ENCODE measurements around the gene FAM53B.

The FAM53B gene

DNA sequence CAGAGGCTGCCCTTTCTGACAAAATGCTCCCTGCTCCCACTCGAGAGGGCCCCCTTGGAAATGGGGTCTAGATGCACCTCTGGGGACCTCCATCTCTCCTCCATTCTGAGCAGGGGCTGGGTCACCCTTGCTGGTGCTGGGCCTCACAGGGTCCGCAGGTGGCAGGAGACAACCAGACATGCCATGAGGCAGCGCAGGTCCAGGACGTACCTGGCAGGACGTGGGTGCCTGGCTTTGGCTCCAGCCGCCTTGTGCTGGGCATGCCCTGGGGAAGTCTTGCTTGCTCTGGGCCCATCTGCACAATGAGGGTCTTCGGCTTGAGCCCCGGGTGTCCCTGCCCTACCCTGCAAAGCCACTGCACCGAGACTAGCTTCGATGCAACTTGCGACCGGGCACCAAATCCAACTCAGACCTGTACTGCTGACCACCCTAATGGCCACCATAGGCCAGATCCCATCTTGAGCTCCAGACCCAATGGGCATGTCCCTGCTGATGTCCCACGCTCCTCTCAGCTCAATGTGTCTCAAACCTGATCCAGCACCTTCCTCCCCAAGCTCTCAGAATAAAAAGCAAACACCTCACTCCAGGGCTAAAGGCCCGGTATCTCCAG, 107.0 kb downstream of the FAM53B start:
- no peak for DNase-seq (ENCODE audit: low read depth in 3 of 3, low spot score in 1 of 3)

DNA sequence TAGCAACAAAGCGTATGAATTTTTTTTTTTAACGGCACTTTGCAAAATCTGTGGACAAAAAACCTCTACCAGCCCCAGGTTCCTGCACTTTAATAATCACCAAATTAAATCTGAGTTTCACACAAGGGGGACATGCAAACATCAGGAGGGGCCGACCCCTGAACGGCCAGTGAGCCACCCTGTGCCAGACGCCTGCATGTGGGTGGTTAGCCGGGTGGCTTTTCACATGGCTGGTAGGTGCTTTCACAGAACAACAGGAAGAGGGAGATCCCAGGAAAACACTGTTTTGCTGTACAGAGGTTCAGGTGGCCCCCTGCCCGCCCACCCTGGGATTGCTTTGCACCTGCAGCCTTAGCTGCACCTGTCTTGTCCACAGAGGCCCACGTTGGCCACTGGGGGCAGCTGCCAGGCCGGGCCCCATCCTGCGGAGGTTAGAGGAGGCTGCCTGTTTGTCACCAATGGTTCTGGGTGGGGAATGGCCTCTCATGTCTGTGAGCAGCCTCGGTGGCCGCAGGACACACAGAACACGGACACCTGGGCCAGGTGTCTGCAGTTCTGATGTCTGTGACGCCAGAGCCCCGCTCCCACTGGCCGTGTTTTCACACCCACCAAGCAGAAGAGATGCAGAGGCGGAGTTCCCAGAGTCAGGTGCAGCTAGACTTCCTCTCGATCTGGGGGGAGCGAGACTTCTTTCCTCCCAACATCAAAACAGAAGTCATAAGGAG, 107.7 kb downstream of the FAM53B start:
- no peak for DNase-seq (ENCODE audit: low read depth in 3 of 3, low spot score in 1 of 3)

DNA sequence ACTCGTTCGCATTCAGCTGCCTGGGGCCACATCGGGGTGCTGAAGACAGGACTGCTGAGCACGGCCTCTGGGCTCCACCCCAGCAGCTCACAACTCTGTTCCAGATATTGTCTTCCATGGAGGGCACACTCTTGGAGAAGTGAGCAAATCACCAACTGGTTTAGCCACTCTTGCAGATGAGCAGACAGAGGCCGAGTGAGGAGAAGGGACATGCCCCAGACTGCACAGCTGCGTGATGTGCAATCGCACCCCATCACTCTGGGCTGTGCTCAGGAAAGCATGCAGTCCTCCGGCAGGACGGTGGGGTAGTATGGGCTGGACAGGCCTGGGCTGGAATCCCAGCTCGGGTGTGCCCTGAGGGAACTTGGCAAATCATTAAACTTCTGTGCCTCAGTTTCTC, 111.6 kb downstream of the FAM53B start:
- DNase-seq (ENCODE audit: low read depth in 3 of 3, low spot score in 1 of 3): no peak

DNA sequence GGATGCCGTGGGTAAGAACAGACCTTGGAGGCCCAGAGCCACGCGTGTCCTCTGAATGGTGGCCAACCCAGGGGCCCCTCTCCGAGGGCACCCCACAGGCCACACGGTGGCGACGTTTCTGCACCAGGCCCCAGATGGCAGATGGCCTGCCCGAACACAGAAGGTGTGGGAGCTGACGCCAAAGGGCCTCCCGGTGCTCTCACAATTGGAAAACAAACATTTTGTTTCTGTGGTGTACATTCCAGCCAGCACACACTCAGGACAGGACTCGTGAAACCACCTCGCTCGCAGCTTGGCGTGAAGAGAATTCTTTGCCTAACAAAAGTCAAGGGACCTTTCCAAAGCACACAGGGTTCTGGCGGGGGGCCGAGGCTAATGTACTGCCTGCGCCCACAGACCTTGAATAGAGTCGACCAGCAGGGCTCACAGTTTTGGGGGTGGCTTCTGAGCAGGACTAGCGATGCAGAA, 112.1 kb downstream of the FAM53B start:
- no peak for DNase-seq (ENCODE audit: low read depth in 3 of 3, low spot score in 1 of 3)

DNA sequence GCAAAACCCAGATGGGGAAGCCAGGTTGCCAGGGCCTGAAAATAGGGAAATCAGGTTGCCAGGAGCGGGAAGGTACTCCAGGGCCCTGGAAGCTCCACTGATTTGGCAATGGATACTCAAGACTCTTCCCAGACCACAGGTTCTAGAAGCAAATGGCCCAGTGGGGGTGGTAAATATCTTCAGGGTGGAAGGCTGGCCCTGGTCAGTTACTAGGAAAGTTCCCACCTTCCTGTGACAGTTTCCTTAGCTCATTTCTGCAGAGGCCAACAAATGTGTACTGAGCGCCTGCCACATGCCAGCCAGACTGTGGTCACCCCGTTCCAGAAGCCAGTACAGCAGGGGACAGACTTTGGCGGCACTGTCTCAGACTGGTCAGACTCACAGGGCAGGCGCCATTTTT, 113.6 kb downstream of the FAM53B start:
- no peak for DNase-seq (ENCODE audit: low read depth in 3 of 3, low spot score in 1 of 3)

DNA sequence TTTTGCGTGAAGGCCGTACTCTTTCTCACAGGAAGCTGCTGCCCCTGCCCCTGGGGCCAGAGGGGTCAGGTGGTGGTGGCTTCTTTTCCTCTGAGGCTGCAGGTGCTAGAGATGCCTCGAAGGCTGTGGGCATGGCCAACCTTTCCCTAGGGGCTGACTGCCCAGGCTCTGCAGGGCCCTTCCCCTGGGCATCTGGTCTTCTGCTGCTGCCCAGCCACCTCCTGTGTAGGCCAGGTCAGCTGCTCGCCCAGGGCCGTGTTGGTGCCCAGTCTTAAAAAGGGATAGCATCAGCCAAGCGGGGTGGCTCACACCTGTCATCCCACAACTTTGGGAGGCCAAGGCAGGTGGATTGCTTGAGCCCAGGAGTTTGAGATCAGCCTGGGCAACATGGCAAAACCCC, 114.3 kb downstream of the FAM53B start:
- no peak for DNase-seq (ENCODE audit: low read depth in 3 of 3, low spot score in 1 of 3)

DNA sequence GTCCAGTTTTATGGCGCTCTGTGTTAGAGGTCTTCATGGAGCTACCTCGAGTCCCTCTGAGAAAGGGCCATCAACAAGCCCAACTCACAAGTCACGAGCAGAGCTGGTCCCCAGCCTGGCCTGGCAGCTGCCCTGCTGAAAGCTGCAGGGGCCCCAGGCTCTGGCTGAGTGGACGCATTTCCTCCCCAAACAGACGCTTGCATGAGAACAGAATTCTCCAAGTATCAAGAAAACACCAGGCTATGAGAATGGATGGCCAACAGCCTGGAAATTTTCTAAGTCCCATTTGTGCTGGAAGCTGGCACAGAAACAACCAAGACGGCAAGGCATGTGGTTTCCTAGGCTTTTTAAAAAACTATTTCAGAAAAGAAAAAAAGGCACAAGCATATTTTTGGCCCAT, 114.8 kb downstream of the FAM53B start:
- DNase-seq (ENCODE audit: low read depth in 3 of 3, low spot score in 1 of 3): no peak

DNA sequence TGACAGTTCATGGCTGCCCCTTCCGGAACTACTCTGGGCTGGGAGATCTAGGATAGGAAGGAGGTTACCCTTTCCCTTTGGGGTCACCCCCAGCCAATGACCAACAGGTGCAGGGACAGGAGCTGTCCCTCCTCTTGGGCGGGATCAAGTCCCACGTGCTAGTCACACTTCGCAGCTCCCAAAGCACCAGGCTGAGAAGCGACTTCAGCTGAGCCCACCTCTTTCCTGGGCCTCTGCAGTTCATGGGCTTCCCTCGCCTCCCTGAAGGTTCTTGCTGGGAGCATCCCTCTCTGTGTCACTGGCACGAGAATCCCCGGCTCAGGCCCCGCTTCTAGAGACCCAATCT, 115.5 kb downstream of the FAM53B start:
- no peak for DNase-seq (ENCODE audit: low read depth in 3 of 3, low spot score in 1 of 3)

DNA sequence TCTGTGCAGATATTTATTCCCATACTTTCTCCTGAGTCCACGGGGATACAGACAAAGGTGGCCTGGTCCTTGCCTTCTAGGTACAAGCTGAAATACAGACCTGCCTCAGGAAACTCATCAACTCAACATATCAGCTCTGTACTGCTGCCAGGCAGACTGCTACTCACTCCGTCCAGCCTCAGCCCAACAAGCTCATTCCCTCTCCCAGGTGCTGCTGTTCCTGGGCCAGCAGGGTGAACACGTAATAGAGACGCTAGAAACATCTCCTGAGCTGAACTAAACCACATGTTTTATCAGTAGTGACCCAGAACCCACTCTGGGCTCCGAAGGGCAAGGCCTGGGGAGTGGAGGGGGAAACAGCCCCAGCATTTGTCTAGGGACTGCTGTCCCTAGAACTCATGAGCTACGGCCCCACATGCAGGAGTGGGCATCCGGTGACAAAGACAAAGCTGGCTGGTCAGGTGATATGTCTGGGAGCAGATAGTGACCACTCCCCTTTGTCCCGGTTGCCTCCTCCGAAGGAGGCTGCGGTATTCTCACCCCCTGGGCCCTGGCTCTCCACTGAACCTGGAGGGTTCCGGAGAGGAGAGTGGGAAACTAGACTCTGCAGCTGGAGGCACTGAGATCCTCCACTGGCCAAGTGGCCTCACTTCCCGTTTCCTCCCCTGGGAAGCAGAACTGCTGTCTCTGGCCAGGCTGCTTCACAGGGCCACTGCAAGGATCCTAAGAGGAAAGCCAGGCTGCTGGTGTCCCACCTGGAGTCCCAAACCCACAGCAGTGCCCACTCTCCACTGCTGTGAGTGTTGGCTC, 116.1 kb downstream of the FAM53B start:
- no peak for DNase-seq (ENCODE audit: low read depth in 3 of 3, low spot score in 1 of 3)

DNA sequence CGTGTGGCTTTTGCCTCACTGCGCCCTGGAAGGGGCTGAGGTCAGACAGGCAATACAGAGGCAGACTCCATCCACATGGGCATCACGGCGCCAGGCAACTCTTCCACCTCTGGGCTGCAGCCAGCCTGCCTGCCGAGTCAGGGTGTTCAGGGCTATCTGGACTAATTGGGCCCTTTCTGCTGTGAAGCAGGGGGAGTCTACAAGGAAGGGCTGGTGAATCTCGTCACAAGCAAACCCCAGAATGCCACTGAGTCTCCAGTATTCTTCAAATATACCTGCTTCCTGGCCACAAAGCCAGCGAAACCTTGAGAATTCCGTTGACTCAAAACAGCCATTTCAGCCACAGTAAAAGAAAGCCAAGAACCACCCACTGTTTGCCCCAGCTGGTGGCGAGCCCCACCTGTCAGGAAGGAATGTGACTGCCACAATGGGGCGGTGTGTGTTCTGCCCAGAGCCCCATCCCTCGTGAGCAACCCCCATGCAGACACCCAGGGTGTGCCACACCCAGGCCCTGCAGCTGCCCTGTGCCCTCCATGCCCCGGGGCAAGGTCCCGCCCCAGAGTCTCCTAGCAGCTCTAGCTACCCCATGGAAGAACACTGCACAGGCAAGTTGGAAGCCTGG, 117.3 kb downstream of the FAM53B start:
- DNase-seq (ENCODE audit: low read depth in 3 of 3, low spot score in 1 of 3): peak in 1 of 3 donors; percentile 25

DNA sequence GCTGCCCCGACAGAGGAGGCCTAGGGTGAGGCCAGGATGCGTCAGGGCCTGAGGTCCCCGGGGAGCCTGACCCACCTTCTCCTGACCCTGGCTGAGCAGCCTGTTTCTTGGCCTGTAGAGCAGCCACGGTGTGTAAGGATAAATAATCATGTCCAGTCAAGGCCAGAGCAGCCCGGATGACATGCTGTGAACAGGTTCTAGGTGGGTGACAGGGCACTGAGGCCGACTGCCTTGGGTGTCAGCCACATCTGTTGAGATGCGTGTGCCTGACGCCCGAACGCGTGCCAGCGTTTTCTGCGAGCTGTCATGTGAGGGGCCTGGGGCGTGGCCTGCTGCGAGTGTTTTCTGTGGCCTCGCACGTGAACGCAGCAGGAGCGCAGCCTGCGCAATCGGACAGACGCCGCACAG, 118.3 kb downstream of the FAM53B start:
- no peak for DNase-seq (ENCODE audit: low read depth in 3 of 3, low spot score in 1 of 3)

DNA sequence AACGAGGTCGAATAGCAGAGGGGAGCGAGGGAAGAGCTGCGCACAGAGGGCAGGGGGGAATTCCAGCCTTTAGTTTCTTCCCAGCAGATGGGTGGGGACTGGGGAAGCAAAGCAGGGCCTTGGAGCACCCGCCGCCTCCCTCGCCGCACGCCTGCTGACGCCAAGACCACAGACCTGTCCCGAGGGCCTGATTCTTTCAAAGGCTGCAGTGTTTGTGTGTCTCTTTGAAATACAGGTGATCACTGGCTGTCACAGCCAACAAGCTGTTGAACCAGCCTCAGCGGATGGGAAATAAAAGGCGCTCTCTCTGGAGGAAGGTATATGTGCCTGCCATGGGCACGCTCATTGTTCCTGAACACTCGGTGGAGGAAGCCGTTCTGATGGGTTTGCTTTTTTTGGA, 119.3 kb downstream of the FAM53B start:
- no peak for DNase-seq (ENCODE audit: low read depth in 3 of 3, low spot score in 1 of 3)

DNA sequence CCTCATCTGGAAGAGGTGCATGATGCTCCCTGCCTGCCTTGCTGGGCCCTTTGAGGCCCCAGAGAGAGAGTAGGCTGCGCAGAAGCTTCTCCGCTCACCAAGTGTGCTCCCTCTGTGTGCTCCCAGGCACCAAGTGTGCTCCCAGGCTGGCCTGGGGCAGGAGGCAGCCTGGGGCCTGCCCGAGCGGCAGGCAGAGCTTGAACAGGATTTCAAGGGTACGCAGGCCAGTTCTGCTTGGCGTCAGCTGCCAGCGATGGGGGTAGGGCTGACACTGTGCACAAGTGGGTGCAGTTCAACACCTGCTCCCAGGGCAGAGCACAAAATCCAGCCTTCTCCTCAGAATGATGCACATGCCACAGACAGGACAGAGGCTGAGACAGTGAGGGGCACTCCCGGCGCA, 119.7 kb downstream of the FAM53B start:
- no peak for DNase-seq (ENCODE audit: low read depth in 3 of 3, low spot score in 1 of 3)

DNA sequence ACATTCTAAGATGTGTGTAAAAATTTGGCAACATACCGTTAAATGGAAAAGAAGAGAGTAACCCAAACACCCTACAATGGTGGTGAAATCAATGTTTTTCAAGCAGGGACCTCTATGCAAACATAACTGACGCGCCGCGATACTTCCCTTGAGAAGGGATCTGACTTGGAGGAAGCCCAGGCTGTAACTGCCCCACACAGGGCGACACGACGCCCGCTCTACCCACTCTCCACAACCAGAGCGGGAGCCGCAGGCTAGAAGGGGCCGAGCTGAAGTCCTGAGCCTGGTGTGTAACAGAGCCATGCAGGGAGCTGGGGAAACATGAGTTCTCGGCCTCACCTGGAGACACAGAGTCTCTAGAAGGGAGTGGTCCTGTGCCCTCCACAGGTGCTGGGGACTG, 120.2 kb downstream of the FAM53B start:
- DNase-seq (ENCODE audit: low read depth in 3 of 3, low spot score in 1 of 3): no peak

DNA sequence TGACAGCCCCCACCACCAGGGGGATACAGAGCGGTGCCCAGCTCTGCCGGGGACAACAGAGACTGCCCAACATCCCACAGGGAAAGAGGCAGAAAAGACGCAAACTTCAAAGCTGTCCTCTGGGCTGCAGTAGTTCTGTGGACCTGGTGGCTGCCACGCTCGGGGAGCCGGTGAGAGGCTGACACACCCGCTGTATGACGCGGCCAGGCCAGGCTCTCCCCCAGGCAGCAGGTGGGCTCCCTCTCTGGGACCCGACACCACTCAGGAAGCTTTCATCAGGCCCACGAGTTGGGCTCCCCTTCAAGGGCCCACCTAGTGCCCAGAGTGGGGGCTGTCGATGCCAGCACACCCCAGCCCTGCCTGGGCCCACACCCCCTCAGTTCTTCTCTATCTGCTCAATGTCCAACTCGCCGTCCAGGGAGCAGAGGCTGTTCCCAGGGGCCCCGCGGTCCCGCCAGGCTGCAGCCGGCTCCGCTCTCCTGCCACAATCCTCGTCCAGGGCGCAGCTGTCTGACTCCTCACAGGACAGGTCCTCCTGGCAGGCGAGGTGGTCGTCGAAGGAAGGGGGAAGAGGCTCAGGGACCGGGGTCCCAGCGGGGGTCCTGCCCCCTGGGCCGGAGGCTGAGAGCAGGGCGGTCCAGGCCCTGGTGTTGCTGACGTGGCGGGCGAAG, 121.2 kb downstream of the FAM53B start:
- no peak for DNase-seq (ENCODE audit: low read depth in 3 of 3, low spot score in 1 of 3)

DNA sequence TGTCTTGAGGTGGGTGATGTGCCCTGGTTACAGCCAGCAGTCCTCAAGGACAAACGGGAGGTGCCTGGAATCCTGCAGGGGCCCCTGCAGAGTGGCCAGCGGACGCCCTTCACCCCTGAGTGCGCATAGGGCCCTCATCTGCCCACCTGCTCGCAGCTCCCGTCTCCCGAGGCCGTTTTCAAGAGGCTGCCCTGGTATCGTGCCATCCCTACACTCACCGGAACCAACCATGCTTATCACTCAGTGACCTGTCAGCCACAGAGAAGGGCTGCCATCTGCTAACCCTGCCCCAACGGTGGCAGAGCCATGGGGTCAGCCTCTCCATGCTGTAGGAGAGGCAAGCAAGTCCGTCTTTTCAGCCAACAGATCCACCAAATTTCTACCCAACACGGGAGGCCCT, 122.0 kb downstream of the FAM53B start:
- no peak for DNase-seq (ENCODE audit: low read depth in 3 of 3, low spot score in 1 of 3)

DNA sequence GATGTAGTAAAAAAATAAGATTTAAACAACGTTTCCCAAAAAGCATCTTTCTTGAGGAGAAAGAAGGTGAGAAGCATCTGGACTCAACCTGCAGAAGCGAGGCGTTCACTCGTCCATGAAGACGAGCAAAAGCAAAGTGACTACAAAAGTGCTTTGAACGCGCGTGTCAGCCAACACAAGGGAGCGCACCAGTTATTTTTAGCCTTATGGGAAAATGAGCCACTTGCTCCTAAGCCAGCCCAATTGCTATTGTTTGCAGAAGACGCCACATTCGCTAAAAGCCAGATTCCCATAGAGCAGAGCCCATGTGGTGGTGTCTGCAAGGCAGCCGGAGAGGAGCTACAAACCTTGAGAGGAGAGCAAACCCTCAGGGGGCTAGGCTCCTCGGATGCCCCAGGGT, 122.5 kb downstream of the FAM53B start:
- DNase-seq (ENCODE audit: low read depth in 3 of 3, low spot score in 1 of 3): no peak

DNA sequence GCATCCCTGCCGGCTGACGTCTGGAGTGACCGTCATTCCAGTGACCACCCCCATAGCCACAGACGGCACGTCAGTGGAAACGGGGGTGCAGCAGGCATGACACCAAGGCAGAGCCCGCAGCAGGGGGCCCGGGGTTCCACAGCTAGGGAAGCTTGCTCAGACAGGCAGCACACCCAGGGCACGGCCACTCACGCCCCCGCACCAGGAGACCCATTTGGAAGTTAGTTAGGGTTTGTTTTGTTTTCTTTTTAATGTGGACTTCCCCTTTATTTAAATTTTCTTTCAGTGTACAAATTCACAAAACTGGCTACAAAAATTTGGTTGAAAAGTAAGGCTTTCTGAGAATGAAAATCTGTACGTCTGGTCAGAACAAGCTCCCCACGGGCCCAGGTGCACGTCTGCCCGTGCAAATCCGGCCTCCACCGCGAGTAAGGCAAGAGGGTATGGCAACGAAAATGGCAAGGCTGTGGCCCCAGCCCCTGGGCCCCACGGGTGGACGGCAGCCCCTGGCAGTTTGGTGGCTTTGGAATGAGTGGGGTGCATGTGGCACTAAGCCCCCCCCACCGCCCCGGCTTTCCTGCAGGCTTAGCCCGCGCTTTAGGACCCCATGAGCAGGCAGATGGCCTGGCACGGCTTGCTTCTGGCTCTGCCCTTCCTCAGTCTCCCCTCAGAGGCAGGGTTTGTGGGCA, 124.2 kb downstream of the FAM53B start:
- DNase-seq (ENCODE audit: low read depth in 3 of 3, low spot score in 1 of 3): no peak

DNA sequence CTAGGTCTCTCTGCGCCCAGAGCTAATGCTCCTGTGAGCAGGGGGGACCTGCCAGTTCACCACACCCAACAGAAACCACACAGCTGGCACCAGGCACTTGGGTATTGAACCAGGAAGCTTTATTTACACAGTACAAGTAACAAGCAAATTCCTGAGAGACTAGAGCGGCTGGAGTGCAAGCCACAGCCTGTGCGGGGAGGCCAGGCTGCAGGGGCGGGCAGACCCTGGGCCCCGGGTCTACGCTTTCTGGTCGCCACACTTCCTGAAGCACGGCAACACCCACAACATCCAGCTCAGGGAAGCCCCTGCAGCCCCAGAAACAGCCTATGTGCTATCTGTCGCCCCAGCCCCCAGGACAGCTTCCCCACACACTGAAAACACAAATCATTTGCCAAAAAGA, 125.0 kb downstream of the FAM53B start:
- no peak for DNase-seq (ENCODE audit: low read depth in 3 of 3, low spot score in 1 of 3)

DNA sequence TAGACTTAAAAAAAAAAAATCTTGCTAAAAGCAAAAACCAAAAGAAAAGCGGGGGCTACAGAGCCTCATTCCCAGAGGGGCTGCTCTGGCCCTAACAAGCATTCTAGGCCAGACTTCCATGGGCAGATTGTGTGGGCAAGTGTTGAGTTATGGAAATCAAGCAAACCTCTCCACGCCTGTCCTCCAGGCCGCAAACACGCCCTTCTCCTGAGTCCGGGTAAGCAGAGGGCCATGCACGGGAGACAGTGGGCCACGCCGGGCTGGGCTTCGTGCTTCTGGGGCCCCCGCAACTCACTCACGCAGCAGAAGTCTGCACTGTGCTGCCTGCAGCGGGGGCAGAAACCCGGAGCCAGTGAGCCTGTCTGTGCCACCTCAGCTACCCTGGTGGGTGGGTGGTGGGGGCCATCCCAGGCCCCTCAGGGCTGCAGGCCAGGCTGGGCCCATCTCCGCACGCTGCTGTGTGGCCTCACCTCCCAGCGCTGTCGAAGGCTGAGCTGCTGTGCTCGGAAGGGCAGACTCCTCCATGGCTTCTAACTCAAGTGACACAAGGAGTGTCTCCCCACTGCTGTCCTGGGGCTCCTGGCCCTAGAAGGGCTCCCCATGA, 125.6 kb downstream of the FAM53B start:
- DNase-seq (ENCODE audit: low read depth in 3 of 3, low spot score in 1 of 3): no peak

DNA sequence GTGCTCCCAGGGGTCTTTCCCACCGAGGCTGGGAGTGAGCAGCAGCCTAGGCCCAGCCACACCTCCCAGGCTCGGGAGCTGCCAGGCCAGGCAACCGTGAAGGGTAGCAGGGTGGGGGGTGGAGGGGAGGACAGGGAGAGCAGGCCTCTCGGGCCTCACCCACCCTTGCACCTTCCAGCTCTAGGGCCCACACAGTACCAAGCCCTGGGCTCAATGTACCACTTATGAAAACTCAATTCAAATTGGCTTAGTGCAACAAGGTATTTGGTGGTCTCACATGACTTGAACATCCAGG, 127.4 kb downstream of the FAM53B start:
- DNase-seq (ENCODE audit: low read depth in 3 of 3, low spot score in 1 of 3): no peak

Measured in stimulated activated CD4-positive, alpha-beta T cell treated with anti-CD3 and anti-CD28 coated beads, TNF-alpha, amount 100 ng/mL, for 1 hour (primary cell).